GM18499 (cell line): ENCODE measurements around the gene CFAP58.

Experiments
- ATAC-seq: cut with Tn5 transposase; IDR thresholded peaks from one replicate; pipeline ENCODE4 v1.9.1; 2021; ENCODE audit warnings: moderate number of reproducible peaks; ENCODE audit not compliant: insufficient read depth, unreplicated experiment

The CFAP58 gene

DNA sequence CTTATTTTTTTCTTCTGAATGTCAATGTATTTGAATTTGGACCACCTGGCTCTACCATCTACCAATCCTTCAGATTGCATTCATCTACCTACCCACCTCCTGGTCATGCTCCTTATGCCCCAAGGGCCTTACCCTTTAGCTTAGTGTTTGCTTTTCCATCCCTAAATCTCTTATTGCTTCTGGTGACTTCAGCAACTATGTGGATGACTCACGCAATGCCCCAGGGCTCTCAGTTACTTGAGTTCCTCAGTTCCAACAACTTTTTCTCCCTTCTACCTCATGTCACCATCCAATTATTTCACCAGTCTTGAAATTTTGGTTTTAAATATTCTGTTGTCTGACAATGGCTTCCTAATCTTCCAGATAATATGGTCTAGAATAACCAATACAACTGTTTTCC lies 118.9 kb downstream of the CFAP58 start:
- no peak for ATAC-seq

DNA sequence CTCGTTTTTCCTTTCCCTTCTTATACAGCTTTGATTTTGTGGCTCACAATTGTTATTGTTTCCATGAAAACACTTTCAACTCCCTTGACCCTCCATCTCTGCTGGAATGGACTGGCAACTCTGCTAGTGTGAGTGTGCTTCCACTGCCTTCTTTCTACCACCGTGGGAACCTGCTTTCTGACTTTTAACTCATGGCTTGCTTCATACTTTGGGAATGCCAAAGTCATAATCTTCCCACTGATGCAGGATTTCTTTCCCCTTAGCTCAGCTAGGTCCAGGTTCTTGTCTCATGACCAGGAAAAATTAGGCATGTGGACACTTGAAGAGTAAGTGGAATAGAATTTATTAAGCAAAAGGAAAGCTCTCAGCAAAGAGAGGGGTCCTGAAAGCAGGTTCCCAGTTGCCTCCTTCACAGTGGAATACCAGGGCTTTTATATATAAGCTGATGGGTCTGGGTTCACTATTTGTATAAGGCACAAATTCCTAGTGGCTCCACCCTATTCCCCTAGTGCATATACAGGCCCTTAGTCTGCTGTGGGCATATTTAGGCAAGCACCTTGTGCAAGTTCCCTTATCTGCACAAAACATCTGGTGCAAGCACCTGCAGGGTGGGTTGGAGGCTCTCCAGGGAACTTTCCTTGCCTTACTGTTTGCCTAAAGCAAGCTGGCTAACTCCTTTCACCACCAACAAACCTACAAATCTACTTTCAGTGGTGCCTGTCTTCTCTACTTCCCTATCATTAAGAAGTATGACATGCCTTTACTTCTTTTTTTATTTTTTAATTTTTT lies 119.5 kb downstream of the CFAP58 start:
- ATAC-seq: no peak

DNA sequence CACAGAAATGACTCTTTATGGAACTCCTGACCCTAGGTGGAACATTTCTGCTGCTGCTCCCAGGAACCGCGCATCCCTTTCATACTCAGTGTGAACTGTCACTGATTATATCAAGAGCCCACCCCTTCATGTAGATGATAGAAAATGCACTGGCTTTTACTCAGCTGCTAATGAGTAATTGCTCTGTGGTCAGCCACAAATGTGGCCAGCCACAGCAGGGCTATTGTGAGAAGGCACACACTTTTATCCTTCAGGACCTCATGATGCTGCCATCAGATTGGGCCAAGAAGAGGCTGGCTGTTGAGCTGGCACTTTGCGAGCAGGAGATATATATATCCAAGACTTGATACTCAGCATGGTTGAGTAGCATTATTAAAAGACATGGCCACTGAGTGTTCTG lies 124.7 kb downstream of the CFAP58 start:
- no peak for ATAC-seq

DNA sequence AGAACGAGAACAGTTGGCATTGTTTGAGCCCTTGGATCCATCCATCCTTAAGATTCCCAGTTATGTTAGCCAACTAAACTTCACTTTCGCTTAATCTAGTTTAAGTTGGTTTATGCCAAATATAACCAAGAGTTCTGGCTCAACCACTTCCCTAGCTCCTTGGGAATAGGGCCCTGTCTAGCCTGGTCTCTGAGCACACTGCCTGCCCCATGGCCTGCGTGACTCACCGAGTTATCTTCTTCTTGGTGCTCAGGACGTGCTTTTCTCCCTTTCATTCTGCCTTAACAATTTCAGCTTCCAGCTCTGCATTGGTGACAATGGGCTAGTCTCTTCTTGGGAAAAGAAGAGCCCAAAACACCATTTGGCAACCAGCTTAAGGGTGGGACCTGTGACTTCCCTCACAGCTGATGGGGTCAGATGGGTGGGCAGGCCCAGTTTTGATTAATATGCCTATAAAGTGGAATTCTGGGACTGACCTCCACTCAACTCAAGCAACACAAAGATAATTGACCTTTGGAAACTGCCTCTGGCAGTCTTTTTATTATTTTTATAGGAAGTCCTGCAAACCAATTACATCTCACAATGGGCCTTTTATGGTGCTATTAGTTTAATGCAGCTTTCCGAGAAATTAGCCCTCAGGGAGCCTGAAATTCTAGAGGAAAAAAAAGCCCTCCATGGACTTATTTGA lies 126.4 kb downstream of the CFAP58 start:
- ATAC-seq: no peak

DNA sequence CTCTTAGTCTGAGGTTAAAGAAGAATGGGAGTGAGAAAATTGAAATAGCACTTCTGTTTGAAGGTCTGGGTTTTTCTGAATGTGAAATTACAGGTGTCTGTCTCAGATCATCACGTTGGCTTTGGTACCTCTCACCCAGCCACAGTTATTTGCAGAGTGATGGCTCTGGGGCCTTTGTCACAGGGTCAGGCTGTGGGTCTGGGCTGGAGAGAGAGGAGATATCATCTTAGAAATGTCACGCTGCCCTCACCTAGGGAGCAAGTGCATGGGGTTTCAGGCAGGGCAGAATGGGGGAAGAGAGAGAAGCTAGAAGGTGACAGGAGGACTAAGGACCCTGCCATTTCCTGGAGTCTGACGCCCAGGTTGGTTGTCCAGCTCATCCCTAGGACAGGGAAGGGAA lies 127.2 kb downstream of the CFAP58 start:
- ATAC-seq: no peak

DNA sequence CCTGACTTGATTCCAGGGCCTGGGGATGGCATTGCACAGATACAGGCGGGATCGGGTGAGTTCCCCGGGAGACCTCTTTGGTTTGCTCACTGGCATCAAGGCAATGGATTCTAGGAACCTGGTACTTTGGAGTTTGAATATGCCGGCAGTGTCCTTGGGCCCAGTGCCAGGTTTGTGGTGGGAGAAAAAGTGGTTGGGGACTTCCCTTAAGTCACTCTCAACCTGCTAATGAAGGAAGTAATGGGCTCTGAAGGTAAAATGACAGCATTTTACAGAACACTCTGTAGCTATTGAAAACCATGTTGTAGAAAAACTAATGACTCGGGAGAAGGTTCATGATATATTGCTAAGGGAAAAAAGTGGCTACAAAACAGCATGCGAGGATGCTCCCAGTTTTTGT lies 129.9 kb downstream of the CFAP58 start:
- no peak for ATAC-seq

DNA sequence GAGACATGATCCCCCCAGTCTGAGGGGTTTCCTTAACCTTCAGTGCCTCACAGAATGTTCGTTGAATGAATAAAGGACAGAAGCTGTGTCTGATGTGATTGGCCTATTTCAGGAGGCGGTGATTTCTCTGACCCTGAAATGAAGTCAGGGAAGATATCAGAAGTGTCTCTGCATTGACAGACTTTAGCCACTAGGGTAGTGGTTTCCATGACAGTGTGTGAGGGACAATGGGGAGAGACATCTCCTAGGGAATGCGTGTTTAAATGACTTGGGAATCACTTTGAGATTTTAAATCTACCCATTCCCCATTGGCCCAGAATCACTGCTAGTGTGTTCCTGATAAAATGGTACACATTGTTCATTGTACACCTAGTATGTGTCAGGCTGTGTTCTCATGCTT lies 132.0 kb downstream of the CFAP58 start:
- ATAC-seq: no peak

DNA sequence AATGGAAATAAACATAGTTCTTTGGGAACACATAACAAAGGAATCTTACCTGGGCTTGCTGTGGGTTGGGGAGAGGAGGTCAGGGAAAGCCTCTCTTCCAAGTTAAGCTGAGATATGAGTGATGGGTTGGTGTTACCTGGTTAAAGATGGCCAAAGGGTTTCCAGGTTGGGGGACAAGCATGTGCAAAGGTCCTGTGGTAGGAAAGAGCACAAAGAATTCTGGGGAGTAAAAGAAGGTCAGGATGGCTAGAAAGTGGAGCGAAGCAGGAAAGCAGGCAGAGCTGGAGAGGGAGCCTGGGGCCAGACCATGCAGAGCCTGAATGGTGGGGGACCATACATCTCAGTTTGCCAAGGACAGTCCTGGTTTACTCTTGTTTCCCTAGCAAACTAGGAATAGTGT lies 133.2 kb downstream of the CFAP58 start:
- ATAC-seq: no peak

DNA sequence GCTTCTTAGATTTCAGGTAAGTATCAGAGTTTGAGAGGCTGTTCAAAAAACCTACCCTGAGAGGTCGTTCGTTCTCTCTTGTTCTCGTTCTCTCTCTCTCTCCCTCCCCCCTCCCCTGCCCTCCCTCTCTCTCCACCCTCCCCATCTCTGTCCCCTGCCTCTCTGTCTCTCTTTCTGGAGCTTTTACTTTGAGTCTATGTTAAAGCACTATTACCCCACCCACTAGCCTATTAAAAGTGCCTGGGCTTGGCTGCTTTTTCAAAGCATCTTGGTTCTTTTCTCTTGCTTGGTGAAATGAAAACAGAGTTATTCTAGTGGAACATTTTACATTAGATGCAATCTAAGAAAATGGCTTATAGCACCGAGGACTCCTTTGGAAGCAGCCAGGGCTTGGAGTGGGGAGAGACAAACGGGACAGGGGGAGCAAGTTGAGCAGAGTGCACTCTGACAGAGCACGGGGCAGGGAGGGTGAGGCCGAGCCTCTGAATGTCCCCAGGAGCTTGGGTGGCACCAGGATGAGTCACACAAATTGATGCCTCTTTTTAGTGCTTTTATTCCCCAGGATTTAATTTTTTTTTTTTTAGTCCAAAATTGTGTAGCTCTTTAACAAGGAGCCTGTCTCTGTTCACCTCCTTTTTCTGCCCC lies 134.3 kb downstream of the CFAP58 start:
- no peak for ATAC-seq

DNA sequence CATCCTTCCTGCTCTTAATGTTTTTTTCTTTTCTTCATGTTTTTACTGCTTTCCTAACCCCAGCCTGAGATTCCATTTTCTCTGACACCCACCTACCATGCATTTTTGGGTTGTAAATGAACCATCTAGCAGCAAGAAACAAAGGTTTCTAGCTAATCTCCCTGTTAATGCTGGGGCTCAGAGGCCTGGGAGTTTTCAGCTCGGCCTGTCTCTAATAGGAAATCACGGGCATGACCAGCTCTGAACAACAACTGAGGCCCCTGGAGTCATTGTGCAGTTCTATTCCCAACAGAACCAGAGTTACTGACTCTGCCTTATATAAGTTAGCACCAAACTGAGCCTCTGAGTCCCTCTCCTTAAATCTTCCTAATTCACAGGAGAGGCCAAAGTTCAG lies 134.8 kb downstream of the CFAP58 start:
- no peak for ATAC-seq

DNA sequence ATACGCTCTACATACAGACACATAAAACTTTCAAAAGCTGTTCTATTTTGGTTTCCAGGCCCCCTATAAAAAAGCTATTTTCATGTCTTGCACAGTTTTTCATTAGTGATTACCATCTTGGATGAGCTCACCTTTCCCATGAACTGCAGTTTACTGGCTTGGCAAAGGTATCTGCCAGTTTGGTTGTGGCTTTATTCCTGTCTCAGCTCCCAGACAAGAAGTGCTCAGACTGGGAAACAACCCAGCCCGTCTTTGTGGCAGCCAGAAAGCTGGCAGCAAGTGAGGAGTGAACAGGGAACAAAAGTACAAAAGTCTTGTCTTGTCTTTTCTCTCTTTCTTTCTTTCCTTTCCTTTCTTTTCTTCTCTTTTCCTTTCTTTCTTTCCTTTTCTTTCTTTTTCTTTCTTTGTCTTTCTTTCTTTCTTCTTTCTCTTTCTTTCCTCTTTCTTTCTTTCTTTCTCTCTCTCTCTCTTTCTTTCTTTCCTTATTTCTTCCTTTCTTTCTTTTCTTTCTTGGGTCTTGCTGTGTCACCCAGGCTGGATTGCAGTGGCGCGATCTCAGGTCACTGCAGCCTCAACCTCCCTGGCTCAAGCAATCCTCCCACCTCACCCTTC lies 138.8 kb downstream of the CFAP58 start:
- no peak for ATAC-seq

DNA sequence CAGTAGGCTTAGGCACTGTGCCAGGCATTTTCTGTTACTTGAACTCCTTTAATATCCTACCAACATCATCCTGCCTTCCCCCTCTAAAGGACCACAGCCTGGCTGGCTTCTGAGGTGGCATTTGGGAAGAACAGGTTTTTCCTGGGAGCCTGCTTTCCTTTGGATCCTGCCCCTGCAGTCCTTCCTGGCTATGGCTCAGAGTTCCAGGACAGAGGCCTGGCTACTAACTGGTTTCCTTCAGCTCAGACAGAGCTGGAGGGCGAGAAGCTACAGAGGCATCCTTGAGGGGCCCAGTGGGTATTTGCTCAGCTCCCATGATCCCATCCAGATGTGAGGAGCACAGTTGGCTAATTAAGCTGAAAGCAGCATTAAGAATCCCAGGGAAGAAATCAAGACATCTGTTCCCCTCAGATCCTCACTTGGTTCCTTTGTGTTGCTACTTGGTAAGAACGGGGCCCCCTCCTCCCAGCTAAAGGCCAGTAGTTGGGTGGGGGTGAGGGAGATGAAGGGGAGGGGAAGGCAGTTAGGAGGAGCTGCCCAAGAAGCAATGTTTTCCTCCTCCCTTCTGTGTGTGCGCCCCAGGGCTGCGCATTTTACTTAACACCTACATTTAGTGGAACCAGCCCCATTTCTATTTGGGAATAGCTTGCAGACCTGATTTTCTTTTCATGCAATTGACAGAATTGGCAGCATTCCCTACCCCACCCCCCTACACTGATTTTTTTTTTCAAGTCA lies 144.9 kb downstream of the CFAP58 start:
- no peak for ATAC-seq

DNA sequence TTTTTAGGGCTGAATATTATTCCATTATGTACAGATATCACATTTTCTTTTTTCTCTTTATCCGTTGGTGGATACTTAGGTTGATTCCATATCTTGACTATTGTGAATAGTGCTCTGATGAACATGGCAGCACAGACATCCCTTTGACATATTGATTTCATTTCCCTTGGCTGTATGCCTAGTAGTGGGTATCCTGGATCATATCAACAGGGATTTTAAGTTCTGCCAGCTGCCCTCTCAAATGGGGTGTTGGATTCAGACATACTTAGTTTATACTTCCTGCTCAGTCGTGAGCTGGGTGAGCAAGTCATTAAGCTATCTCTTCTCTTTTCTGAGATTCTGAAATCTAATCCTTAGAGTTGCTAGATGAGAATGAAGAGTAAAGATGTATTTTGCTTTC lies 147.8 kb downstream of the CFAP58 start:
- no peak for ATAC-seq

DNA sequence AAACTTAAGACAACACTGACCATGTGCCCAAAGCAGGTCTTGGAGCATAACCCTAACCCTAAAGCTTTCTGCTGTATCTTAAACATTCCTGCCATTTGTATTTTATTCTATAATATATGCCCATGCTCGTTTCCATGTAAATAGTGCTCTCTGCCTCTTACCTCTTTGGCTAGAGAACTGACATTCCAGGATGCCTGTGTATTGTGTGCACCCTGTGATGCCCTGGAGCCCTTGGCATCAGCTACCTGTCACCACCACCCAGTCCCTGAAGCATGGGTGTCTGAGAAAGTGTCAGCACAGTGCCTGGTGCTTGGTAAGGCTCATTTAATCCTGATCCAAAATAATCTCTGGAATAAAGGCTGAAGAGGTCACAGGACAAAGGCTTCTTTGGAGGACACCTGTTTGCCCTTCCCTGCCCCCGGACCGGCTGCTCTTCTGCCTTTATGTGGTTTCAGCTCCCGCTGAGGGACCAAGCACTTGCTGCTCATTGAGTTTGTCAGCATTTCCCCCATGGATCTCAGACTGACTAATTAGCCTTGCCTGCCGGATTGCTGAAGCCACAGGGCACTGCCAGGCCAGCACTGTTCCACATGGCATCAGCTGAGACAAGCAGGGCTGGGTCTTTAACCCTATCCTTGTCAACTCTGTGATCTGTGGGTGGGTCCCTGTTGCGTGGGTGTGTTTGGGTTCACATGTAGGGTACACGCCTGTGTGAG lies 148.4 kb downstream of the CFAP58 start:
- no peak for ATAC-seq

DNA sequence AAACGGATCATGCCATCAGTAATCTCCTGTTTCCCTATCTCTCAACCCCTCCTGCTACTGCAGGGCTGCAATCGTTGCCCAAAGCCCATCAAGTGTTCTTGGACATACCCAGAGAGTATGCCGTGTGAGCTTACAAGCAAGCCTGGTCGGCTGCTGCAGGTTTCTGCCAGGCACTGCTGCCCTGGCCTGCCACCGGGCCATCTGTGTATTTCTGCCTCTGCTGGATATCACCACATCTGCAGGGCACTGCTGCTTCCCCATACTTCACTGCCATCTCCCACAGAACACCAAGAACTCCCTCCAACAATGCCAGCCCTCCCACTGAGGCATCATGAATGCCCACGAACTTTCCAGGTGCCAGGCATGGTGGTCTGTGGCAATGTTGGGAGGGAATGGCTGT lies 149.3 kb downstream of the CFAP58 start:
- no peak for ATAC-seq
